Kidney (tissue), 14 donors: ENCODE results near the gene TRIM23. TPM values are rescaled to one million over a fixed set of nuclear protein-coding genes. Genes with fewer than 3 reads are reported as not detected.
A peak's percentile ranks its signal among the peaks of the same experiment; 100 is the strongest.
"Not testable (repeated sequence)": the region's sequence is repeated elsewhere in the genome, so short reads cannot be mapped to it uniquely, and the experiment has no call there.

Source experiments
- DNase-seq, 5 donors: peaks; one replicate each; pipeline ENCODE4 v3.0.0-alpha.2; 2013 to 2020
- FAIRE-seq: peaks from 2 replicates; lab custom pipeline; 2012; peaks lifted over from hg19 to GRCh38; lab: Jason Lieb, UNC
- H3K27ac ChIP-seq, 2 donors: one replicate each; pipeline ENCODE4 v1.7.0; 2013; ENCODE audit warnings: low read depth in 2 of 2, low read length in 2 of 2, inconsistent platforms in 1 of 2
- H3K27me3 ChIP-seq: one replicate; pipeline ENCODE4 v1.7.1; 2013; ENCODE audit warnings: low read length, inconsistent platforms; ENCODE audit not compliant: control insufficient read depth, insufficient read depth
- H3K36me3 ChIP-seq, 3 donors: one replicate each; pipeline versions ENCODE4 v1.7.0 to v1.7.1; 2013; ENCODE audit warnings: low read length in 3 of 3, control low read depth in 1 of 3, inconsistent platforms in 1 of 3; ENCODE audit not compliant: insufficient read depth in 3 of 3, control insufficient read depth in 2 of 3
- H3K4me1 ChIP-seq, 3 donors: one replicate each; pipeline versions ENCODE4 v1.7.0 to v1.7.1; 2013; ENCODE audit warnings: low read length in 3 of 3, inconsistent platforms in 1 of 3, low read depth in 1 of 3; ENCODE audit not compliant: control insufficient read depth in 2 of 3, insufficient read depth in 2 of 3
- H3K4me3 ChIP-seq, 3 donors: one replicate each; pipeline versions ENCODE4 v1.7.0 to v1.8.1; 2013; ENCODE audit warnings: low read length in 3 of 3, control low read depth in 1 of 3, inconsistent platforms in 1 of 3
- H3K9ac ChIP-seq, 3 donors: one replicate each; pipeline versions ENCODE4 v1.7.0 to v1.7.1; 2013; ENCODE audit warnings: low read length in 3 of 3, control low read depth in 1 of 3, inconsistent platforms in 1 of 3
- H3K9me3 ChIP-seq, 3 donors: one replicate each; pipeline versions ENCODE4 v1.7.0 to v1.7.1; 2013; ENCODE audit warnings: low read length in 3 of 3, control low read depth in 1 of 3, inconsistent platforms in 1 of 3; ENCODE audit not compliant: control insufficient read depth in 2 of 3, insufficient read depth in 1 of 3
- intact Hi-C: fragments of 100-400 bp; cut with DNase I; formaldehyde crosslinking; loops from one replicate; pipeline ENCODE4 v1.11.1; 2022
- polyA plus RNA-seq: library from polyadenylated mRNA; stranded (reverse); fragments of 350-450 nt; fragmentation: Illumina TruSeq; extraction: RNeasy Lipid Tissue Mini Kit (QIAGEN cat#74804); gene quantifications from one replicate; pipeline ENCODE4 v1.2.3, GENCODE V29; 2014; ENCODE audit warnings: low read depth, low replicate concordance; ENCODE audit not compliant: insufficient read depth
- total RNA-seq: library from RNA; stranded (reverse); fragmentation: NEBNext Ultra II Directional; extraction: Animal tissue kit (Norgen Biotek cat#: 25700); gene quantifications from one replicate; pipeline ENCODE4 v1.2.1, GENCODE V29; 2021
- TF ChIP-seq, protein P1 (sequence below): IDR thresholded peaks from 3 replicates; pipeline ENCODE4 v1.5.1; 2012; ENCODE audit warnings: mild to moderate bottlenecking, moderate library complexity, borderline replicate concordance; ENCODE audit not compliant: insufficient read depth; ENCODE audit errors: extremely low read depth
- donor health status: control.
- donor health status: control.
- donor health status: control.
- donor health status: control.
- donor health status: control.
- donor health status: DM: yes; HTN: yes; CAD: no.
- donor health status: Normal renal cell carcinoma (clear cell type).

The TRIM23 gene
- total and polyA plus RNA-seq, 2 donors from 2014 or later: 4.4 to 15.2 TPM

DNA sequence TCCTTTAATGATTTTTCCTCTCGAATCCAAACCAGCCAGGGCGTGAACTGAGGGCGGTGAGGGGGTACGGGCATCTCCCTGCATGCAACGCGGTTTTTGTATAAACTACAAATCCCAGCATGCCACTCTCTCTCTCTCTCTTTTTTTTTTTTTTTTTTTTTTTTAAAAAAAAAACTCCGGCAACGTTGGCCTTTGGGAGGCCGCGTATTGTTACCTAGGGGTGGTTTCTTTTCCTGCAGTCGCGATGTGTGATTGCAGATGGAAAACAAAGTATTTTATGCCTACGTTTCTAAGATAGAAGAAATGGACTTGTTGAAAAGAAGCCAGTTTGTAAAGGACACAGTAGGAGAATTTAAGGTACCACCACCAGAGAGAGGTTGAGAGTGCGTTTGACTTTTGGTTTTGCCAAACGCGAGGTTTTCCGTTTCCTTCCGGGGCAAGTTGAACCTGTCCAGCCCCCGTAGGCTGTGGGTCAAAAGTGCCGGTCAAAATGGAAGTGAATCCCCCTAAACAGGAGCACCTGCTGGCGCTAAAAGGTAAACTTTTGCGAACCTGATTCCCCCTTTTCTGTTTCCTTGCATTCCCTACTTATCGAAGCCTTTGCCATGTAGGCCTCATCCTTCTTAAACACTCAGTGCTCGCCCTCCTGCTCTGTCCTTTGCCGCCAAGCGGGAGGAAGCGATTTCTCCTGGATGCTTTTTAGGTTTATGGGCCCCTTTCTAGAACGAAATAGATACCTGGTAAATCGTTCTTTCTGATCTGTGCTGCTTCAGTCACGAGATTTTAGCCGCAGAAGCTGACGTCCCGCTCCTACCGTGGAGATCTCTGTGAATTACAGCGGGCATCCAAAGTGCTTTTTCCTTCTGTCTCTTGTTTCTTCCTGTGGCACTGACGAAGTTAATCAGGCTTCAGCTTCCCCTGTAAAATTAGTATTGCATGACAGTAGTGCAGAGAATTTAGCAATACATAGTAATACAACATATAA lies 730 bp upstream of the TRIM23 start, which contains the start of the genes SHLD3 and TRAPPC13:
Gene SHLD3 (plus strand): TSS at position 457 of the 985 bp plus-strand sequence. CDS start 4,561 bp downstream, outside the sequence.
Gene TRAPPC13 (plus strand): TSS at position 457 of the 985 bp plus-strand sequence. CDS start 34 bp downstream, at position 491.
- TF ChIP-seq, protein P1, sequence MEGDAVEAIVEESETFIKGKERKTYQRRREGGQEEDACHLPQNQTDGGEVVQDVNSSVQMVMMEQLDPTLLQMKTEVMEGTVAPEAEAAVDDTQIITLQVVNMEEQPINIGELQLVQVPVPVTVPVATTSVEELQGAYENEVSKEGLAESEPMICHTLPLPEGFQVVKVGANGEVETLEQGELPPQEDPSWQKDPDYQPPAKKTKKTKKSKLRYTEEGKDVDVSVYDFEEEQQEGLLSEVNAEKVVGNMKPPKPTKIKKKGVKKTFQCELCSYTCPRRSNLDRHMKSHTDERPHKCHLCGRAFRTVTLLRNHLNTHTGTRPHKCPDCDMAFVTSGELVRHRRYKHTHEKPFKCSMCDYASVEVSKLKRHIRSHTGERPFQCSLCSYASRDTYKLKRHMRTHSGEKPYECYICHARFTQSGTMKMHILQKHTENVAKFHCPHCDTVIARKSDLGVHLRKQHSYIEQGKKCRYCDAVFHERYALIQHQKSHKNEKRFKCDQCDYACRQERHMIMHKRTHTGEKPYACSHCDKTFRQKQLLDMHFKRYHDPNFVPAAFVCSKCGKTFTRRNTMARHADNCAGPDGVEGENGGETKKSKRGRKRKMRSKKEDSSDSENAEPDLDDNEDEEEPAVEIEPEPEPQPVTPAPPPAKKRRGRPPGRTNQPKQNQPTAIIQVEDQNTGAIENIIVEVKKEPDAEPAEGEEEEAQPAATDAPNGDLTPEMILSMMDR: no peak
- Histone ChIP-seq H3K27ac (peak within 1 kb of the TSS; percentile 90 to 94), H3K27me3 (no peaks in the 10 kb centered on the region), H3K9me3 (no peaks in the 10 kb centered on the region), H3K9ac (peak within 1 kb of the TSS; percentile 88 to 98 (median 90)), H3K36me3 (peaks cover 0 to 5% (median 0%) of the 10 kb centered on the region in 3 donors), H3K4me3 (peak within 1 kb of the TSS; percentile 97 to 99 (median 98)), H3K4me1 (peaks cover 3 to 13% (median 10%) of the 10 kb centered on the region in 3 donors)
- intact Hi-C loops: no loop called here
- FAIRE-seq: no peak
- peak; percentile 89 to 97 (median 91) for DNase-seq

DNA sequence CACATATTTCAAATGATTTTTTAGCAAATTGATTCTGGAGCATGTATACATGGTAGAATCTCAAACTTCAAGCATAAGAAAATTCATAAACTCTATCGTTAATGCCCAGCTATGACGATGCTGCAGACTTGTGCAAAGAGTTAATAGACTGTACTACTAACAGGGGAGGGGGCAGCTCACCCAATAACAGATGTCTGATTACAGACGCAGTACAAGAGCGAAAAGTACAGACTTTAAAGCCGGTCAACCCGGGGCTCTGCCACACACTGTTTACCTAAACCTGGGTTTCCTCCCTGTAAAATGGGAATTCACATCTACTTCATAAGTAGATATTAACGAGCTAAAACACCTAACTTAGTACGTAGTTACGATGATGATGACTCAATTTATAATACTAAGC lies 651 bp downstream of the TRIM23 start:
- Histone ChIP-seq H3K4me1 (peaks cover 3 to 13% (median 10%) of the 10 kb centered on the region in 3 donors), H3K27ac (no peak overlapping the region), H3K9ac (peak overlapping the region; percentile 88 to 98 (median 90)), H3K36me3 (no peaks in the 10 kb centered on the region), H3K27me3 (no peaks in the 10 kb centered on the region), H3K9me3 (no peaks in the 10 kb centered on the region), H3K4me3 (peak overlapping the region; percentile 97 to 99 (median 98))
- DNase-seq (peak in 2 of 5 donors; percentile 9 to 13), FAIRE-seq (no peak)
- TF ChIP-seq, protein P1: no peak
- intact Hi-C loops: no loop called here

DNA sequence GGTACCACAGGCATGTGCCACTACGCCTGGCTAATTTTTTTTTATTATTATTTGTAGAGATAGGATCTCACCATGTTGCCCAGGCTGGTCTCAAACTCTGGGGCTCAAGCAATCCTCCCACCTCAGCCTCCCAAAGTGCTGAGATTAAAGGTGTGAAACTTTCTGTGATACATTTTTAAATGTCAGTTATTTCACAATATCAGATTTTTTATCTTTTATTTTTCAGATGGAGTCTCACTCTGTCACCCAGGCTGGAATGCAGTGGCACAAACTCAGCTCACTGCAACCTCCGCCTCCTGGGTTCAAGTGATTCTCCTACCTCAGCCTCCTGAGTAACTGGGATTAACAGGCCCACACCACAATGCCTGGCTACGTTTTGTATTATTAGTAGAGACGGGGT lies 2.2 kb downstream of the TRIM23 start:
- peaks cover 3 to 13% (median 10%) of the 10 kb centered on the region in 3 donors for H3K4me1 ChIP-seq

DNA sequence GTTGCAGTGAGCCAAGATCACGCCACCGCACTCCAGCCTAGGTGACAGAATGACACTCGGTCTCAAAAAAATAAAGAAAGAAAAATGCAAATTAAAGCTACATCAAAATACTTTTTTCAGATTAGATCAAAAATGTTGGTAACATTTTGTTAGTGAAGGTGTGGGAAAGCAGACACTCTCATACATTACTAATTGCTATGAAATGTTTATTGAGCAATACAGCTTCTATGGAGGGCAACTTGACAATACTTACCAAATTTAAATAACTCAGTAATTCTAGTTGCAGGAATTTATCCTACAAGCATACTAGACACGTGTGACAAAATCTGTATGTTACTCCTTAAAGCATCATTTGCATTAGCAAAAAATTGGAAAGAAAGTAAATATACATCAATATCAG lies 4.1 kb downstream of the TRIM23 start:
- H3K27ac ChIP-seq: no peak overlapping the region
- TF ChIP-seq, protein P1: no peak
- H3K4me3 ChIP-seq: no peak overlapping the region
- peaks cover 0 to 5% (median 3%) of the 10 kb centered on the region in 3 donors for H3K36me3 ChIP-seq
- H3K4me1 ChIP-seq: peaks cover 0 to 10% (median 9%) of the 10 kb centered on the region in 3 donors
- H3K9ac ChIP-seq: no peak overlapping the region
- H3K9me3 ChIP-seq: no peaks in the 10 kb centered on the region
- FAIRE-seq (no peak), DNase-seq (no peak)
- no peaks in the 10 kb centered on the region for H3K27me3 ChIP-seq
- intact Hi-C loops: no loop called here

More for the DNA sequence above, 2.2 kb downstream of the TRIM23 start:
- intact Hi-C loops, H3K4me3 ChIP-seq, H3K27ac ChIP-seq, DNase-seq, H3K27me3 ChIP-seq, H3K9ac ChIP-seq, H3K36me3 ChIP-seq, FAIRE-seq, H3K9me3 ChIP-seq: not testable (repeated sequence)
